Esophagus muscularis mucosa (tissue), 3 donors: ENCODE results near the gene OR4F6.
"Not testable (repeated sequence)": the region's sequence is repeated elsewhere in the genome, so short reads cannot be mapped to it uniquely, and the experiment has no call there.

Experiments used
- POLR2A ChIP-seq: fragments of 450-650 bp; IDR thresholded peaks from one replicate; pipeline ENCODE4 v1.6.1; 2017; ENCODE audit warnings: antibody characterized with exemption, moderate library complexity, mild to moderate bottlenecking, low read depth
- POLR2AphosphoS5 ChIP-seq, 2 donors: sonication (generic); formaldehyde crosslinking; IDR thresholded peaks; one replicate each; pipeline ENCODE4 v1.6.1; 2017; ENCODE audit warnings: antibody characterized with exemption in 2 of 2
- TF ChIP-seq, protein P1 (sequence below), 3 experiments: fragments of 200-600 bp in 2 of 3; fragments of 450-650 bp in 1 of 3; sonication (generic) in 2 of 3; IDR thresholded peaks; one replicate each; pipeline ENCODE4 v1.5.1; 2017 to 2019; ENCODE audit warnings: antibody characterized with exemption in 3 of 3, mild to moderate bottlenecking in 2 of 3, moderate library complexity in 1 of 3

DNA sequence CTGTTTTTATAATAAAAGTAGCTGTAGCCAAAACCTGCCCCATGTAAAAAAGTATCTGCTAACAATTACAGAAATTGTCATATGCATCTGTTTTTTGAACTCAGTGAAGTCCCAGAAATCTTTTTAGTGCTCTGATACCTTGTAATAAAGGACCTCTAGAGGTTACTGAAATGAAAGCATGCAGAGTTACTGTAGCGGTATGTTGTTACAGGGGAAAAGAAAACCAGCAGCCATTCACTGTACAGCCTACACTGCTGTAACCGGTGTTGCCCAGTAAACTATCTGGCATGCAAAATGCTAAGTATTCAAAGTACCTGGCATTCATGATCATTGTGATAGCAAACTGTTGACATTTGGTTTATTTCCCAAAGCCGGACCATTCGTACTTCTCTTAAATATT is 12.6 kb upstream of the OR4F6 start:
- TF ChIP-seq, protein P1, sequence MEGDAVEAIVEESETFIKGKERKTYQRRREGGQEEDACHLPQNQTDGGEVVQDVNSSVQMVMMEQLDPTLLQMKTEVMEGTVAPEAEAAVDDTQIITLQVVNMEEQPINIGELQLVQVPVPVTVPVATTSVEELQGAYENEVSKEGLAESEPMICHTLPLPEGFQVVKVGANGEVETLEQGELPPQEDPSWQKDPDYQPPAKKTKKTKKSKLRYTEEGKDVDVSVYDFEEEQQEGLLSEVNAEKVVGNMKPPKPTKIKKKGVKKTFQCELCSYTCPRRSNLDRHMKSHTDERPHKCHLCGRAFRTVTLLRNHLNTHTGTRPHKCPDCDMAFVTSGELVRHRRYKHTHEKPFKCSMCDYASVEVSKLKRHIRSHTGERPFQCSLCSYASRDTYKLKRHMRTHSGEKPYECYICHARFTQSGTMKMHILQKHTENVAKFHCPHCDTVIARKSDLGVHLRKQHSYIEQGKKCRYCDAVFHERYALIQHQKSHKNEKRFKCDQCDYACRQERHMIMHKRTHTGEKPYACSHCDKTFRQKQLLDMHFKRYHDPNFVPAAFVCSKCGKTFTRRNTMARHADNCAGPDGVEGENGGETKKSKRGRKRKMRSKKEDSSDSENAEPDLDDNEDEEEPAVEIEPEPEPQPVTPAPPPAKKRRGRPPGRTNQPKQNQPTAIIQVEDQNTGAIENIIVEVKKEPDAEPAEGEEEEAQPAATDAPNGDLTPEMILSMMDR (IDR thresholded peaks at IDR 0.05): not testable (repeated sequence)
- not testable (repeated sequence) for TF ChIP-seq POLR2A; POLR2AphosphoS5 (IDR thresholded peaks at IDR 0.05)
